NCI-H146 treated with DMSO at 0.1 percent for 48 hours (cell line): ENCODE measurements around the gene CNP.
"Not testable (repeated sequence)": the region's sequence is repeated elsewhere in the genome, so short reads cannot be mapped to it uniquely, and the experiment has no call there.

Experiments used
- DNase-seq: peaks from one replicate; lab custom pipeline; 2025; ENCODE audit not compliant: unreplicated experiment; lab: John Stamatoyannopoulos, UW

Gene CNP

DNA sequence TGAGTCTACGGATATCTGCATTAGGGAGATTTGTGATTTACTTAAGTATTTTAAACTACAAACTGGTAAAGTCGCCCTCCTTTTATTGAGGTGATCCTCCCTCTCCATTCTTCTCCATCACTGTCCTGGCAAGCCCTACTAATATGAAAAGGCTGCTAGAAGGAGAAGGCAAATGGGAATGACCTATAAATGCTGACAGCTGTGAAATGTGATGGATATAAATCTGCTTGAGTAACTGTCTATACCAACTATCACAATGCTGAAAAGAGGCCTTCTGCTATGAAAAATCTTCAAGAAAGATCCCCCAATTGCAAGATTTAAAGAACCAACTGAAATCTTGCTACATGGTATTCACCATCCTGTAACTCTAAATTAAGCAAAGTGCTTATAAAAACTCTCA is 35.1 kb downstream of the CNP start:
- DNase-seq, result no peak

DNA sequence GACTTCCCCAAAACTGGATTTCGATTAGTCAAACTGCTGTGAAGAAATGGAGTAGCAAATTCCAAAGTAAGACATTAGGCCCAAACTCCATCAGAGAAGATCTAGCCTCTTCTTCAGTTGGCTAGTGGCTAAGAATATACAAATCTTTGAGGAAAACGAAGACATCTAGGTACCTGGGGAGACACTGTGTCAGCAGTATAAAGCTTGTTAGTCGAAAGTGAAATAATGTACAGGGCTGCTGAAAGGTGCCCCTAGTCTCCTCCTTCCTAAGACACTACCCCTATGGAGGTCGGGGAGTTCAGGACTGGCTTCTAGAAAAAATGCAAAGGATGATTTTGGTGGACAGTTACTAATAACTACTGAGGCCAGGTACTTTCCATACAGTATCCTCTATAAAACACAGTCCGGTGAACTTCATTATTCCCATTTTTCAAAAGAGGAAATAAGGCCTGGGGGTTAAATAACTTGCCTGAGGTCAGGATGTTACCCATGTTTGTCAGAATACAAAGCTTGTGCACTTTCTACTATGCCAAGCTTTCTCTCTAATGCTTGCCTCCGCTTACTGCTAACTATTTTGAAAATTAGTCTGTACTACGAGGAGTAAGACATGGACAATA is 35.7 kb downstream of the CNP start:
- DNase-seq, result no peak

DNA sequence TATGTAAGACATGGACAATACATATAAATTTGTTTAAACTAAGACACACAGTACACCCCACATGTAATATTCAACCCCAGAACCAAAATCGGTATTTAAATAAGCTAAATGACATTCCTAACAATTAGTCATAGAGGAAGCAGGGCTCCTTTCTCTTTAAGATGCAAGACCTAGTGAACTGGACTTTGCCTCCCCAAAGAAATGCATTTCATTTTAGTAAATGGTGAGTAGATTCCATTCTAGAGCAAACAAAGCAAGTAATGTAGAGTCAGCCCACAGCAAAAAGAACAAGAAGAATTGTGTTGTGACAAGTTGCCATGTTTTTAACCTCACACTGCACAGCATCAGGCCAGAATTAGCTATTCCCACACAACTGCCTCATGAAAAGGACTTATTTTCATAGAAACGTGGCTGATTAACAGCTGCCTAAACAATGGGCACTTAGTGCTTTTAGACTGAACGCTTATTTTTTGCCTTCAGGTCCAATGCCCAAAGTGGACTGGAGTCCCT is 36.3 kb downstream of the CNP start:
- DNase-seq, result no peak

DNA sequence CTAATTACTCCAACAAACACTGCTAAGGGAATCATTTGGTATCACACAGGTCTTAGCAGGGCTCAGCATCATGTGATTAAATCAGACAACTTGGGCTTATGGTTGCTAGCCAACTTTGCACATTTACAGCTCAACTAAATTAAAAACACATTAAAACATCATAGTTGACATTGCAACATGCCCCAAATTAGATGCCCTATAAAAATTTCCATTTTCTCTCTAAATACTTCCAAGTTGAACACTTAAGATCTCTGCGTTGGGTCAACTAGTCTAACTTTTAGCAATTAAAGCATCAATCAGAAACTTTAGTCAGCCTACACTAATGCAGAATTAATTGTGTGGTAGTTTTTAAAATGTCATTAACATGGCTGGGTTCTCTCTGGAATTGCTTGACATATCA is 38.6 kb downstream of the CNP start:
- DNase-seq, result no peak

DNA sequence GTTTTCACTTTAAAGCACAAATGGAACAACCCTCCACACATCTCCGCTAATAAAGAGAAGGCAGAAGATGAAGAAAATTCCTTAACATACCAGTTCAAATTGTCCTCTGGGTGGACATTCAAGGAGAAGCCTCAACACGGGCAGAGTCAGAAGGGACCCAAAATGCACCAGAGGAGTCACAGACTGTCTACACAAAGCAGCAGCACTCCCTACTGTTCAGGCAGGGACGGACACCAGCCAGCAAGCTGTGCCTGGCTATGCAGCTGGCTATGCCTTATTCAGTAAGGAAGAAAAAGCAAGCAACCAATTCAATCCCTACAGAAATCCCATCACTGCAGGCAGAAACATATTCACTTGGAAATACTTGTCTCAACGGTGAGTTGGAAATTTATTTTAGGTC is 42.6 kb downstream of the CNP start:
- DNase-seq, result no peak

DNA sequence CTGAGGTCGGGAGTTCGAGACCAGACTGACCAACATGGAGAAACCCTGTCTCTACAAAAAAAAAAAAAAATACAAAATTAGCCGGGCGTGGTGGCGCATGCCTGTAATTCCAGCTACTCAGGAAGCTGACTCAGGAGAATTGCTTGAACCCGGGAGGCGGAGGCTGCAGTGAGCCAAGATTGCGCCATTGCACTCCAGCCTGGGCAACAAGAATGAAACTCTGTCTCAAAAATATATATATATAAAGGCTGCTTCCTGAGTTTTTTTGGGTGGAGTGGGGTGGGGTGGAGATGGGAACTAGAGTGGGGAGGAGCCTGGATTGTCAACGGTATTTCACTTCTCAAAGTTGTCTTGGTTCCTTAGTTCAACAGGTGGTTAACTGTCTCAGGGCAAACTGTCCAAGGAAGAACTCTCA is 43.7 kb downstream of the CNP start:
- not testable (repeated sequence) for DNase-seq

DNA sequence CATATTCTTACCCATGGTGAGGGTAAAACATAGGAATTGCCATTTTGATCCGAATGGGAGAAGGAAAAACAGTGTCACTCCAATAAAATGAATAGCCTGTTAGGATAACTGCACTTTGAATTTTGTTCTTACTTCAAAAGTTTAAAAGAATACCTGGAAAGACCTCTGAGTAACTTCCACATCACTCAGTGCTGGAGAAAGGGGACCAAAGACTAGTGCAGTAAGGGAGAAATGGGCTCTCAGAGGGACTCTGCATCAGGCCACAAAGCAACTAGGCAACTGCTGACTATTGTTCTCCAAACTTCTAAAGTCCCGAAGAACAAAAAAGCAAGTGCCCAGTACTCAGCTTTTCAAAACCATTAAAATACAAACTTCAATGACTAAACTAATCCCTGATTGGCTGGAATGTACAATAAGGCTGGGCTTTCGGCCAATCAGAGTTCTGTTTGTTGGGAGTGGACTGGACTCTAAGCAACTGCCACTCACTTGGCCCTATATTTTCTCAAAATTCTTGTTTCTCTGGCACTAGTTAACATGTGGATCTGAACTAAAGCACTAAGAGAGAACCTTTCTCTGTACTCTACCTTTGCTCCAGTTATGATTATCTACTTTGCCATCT is 44.4 kb downstream of the CNP start:
- DNase-seq, result no peak

DNA sequence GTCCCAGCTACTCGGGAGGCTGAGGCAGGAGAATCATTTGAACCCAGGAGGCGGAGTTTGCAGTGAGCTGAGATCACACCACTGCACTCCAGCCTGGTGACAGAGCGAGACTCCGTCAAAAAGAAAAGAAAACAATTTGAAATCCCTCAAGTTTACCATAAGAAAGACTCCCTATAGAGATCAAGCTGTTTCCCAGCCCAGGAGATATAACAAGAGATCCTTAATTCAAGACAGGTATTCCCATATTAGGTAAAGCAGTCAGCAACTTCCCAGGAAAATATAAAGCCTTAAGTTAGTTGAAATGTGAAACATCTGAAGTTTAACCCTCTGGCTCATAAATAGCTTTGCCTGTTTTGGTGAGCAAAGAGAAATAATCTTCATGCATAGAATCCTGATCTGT is 45.8 kb downstream of the CNP start:
- DNase-seq, result not testable (repeated sequence)

DNA sequence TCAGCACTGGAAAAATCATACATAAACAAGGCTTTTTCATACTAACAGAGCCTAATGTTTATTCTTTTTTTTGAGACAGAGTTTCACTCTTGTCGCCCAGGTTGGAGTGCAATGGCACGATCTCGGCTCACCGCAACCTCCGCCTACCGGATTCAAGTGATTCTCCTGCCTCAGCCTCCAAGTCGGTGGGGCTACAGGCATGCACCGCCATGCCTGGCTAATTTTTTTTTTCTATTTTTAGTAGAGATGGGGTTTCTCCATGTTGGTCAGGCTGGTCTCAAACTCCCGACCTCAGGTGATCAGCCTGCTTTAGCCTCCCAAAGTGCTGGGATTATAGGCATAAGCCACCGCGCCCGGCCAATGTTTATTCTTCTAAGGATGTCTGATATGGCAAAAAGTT is 47.1 kb downstream of the CNP start:
- DNase-seq, result not testable (repeated sequence)

DNA sequence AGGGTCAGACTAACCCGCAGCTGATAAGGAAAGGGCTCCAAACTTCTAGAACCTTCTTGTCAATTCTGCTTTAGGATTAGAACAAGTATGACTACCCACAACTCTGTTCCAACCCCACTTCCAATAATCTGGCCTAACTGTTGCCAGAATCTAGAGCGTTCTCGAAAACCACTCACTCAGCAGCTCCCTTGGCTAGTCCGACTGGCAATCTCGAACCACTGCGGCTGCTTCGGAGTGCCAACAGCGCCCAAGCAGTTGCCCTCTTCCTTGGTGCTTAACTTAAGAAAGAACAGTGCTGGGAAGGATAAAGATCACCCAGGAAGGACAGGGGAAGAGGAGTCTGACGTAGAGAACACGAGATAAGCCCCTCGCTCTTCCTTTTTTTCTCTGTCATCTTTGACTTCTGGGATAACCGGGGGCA is 49.8 kb downstream of the CNP start:
- no peak for DNase-seq

DNA sequence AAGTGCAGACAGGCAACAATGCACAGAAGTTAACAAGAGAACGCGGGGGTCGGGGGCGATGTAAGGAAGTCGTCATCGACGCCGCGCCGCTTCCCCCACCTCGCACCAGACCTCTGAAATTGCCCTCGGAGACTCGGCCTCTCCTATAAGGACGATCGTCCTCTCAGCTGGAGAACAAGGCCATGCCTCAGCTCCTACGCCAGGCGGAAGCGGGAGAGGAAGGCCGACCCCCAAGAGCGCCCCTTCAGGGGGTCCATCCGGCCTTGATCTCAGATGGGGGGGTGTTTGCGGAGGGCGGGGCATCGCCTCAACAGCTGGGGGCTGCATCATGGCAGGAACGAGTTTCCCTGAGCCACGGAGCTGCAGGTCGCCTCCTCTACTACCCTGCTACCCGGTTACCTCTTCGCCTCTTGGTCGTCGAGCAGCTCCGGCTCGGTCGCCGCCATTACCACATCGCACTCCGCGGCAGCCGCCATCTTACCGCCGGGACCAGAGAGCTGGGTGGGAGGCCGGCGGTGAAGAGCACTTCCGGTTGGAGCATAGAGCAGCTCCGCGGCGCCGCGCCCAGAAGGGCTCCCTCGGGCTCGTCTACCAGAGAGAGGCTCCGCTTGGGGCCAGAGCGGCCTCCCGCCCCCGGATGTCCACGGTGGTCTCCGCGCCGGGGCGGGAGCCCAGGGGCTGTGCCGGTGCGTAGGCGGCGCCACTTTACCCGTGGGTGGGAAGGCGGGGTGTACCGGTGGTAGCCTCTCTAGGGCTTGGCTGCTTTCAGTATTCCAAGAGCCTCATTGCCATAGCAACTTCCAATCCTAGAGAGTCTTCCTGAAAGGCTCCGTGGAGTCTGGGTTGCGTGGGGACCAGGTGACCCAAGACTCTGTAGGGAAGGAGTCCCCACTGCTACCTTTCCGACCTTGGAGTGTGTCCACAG is 50.6 kb downstream of the CNP start, which contains the start of gene DNAJC7:
Gene DNAJC7 (minus strand): TSS at position 499 of the 925 bp plus-strand sequence. CDS start 23 bp downstream, at position 476.
- peak; percentile 84 for DNase-seq

DNA sequence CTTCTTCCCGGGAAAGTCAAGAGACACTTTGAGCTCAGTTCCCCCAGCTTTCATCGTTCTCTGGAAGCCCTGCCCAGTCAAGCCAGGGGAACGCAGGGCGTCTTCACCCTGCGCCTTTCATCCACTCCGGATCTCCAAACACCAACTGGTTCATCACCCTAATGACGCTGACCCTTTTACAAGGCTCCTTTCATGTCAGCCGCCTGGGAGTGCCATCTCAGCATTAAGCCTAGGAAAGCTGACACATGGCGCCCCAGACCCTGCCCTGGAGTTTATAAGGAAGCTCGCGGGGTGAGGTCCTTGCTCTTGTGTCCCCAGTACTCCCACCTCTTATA is 51.2 kb downstream of the CNP start:
- DNase-seq, result no peak

DNA sequence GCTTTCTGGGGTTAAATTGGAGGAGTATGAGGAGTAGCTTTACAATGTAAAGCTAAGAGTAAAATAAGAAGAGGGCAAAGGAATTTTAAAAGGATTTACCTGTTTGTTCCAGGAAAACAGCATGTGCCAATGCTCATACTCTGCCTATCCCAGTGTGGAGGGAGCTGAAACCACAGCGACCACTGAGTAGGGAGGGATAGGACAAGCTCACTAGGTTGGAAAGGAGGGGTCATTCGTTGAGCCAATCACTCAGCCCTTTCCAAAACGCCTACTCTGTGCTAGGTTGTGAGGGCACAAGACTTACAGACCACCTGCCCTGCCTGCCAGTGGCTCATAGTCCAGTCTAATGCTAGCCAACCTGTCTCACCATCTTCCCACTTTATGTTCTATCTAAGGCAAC is 51.7 kb downstream of the CNP start:
- DNase-seq, result no peak

DNA sequence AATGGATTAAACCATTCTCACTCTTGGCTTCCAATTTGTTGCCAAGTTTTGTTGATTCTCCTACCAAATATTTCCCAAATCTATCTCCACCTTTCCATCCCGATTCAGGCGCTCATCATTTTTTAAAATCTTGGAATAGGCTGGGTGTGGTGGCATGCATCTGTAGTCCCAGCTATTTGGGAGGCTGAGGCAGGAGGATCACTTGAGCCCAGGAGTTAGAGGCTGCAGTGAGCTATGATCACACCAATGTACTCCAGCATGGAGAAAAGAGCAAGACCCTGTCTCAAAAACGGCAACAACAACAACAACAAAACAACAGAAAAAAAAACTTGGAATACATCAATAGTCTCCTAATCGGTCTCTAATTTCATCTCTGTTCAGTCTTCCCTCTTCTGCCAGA is 52.4 kb downstream of the CNP start:
- no peak for DNase-seq

DNA sequence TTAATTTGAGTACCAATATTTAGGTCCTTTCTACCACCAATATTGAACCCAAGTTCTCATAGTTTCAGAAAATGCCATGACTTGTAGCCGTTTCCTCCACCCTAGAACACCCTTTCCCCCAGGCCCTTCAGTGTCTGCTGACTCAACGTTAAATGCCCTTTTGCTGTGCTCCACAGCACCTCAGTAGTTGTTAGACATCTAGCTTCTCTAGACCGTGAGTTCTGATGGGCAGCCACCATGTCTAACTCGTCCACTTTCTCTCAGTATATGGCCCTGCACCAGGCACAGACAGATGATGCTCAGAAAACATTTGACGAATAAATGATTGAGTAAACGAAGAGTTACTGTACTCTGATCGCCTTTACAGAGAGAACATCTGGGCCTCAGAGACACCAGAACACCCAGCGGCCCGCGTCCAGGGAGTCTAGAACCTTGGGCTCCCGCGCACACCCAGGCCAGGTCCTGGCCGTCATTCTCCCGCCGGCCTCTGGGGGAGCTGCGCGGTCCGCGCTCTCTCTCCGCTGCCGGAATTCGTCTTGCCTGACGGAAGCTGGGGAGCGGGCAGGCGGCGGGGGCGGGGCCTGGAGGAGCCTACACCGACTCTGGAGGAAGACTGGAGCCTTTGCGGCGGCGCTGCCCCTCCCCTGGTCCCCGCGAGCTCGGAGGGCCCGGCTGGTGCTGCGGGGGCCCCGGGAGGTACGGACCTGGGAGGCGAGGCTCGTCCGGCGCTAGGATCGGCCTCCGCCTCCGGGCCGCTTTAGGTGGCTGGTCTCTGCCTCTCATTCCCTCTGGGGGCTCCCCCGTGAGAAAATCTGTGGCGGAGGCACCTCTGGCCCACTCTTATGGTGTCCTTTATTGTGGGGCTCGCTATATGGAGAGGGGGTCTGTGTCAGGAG is 53.2 kb downstream of the CNP start, which contains the start of gene NKIRAS2:
Gene NKIRAS2 (plus strand): TSS at position 582 of the 896 bp plus-strand sequence. CDS start 1,488 bp downstream, outside the sequence.
- peak; percentile 70 for DNase-seq

DNA sequence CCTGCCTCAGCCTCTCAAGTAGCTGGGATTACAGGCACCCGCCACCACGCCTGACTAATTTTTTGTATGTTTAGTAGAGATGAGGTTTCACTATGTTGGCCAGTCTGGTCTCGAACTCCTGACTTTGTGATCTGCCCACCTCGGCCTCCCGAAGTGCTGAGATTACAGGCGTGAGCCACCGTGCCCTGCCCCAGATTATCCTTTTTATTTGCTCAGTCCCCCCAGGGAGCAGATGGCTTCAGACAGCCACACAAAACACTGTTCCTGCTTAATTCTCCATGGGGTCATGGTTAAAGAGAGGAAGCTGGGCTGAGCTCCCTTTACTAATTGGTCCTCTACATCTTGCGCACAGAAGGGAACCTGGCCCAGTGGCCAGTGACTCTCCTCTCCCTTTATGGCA is 54.2 kb downstream of the CNP start:
- DNase-seq, result peak; percentile 11

DNA sequence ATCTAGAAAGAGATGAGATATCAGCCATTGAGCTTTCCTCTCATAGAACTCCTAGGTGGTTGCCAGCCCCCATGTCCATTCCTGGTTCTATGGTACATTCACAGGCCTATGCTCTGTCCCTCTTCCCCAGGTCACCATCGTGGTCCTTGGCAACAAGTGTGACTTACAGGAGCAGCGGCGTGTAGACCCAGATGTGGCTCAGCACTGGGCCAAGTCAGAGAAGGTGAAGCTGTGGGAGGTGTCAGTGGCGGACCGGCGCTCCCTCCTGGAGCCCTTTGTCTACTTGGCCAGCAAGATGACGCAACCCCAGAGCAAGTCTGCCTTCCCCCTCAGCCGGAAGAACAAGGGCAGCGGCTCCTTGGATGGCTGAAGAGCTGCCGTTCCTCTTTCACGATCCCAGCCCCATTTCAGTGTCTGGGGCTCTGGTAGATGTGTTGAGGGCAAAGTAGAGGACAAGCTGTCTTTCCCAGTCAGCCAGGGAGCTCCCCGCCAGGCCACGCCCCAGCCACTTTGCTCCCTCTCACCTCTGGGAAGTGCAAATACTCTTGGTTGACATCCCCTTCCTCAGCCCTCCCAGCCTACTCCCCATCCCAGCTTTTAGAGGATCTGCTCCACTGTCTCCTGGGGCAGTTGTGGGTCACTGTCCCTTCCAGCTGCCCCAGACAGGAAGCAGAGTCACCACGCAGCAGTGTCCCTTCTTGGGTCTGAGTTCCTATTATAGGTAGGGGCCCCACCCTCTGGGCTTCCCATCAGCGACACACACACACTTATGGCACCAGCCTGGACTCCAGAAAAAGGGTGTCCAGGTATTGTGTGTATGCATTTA is 57.1 kb downstream of the CNP start:
- DNase-seq, result no peak

DNA sequence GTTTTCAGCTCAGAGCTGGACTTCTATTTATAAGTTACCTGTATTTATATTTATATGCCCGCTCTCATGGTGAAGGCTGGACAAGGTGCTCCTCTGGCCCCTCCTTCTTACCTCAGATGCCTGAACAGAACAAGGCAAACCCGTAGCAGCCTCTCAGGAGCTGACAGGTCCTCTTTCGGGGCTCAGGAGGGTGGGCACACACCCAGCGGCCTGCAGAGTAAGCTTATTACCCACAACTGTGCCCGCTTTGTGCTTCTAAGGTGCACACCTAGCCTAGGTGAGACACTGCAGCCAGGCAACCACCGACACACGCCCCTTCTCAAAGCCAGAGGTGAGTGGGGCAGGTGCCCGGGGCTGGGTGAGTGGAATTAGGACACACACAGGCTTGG is 58.6 kb downstream of the CNP start:
- no peak for DNase-seq

DNA sequence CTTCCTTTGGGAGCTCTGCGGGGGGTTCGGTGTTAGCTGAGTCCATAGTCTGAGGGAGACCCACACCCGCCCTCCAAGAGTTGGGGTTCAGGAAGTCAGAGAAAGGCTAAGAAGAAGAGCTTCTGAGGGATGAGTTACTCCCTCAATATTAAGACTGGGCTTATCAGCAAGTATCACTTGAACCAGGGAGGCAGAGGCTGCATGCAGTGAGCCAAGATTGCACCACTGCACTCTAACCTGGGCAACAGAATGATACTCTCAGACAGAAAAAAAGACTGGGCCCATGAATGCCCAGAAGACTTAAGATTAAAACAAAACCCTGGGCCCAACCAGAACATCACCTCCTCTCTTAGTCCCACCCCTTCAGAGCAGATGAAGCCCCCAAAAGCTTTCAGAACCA is 59.3 kb downstream of the CNP start:
- DNase-seq, result no peak
